Calu3 (cell line): ENCODE results near the gene DRC3. TPM values are rescaled to one million over a fixed set of nuclear protein-coding genes. Genes with fewer than 3 reads are reported as not detected.

Experiments used
- BruUV-seq: library from RNA; stranded (reverse); fragments of 400-500 nt; replicated peaks from 2 replicates; lab custom pipeline; 2021; lab: Mats Ljungman, UMichigan
- CTCF ChIA-PET: fragments of 300-600 bp; sonication (Branson Sonifier 250); formaldehyde crosslinking; loops from one replicate; lab custom pipeline; 2022; ENCODE audit warnings: antibody characterized with exemption; lab: Charles Lee
- DNase-seq: peaks from one replicate; pipeline ENCODE4 v3.0.0; 2022
- H3K27ac Mint-ChIP-seq: one replicate; pipeline ENCODE4 v1.8.0; 2022; ENCODE audit warnings: mixed read lengths; ENCODE audit not compliant: unreplicated experiment
- H3K27me3 Mint-ChIP-seq: one replicate; pipeline ENCODE4 v1.8.0; 2022; ENCODE audit warnings: mixed read lengths; ENCODE audit not compliant: unreplicated experiment
- H3K36me3 Mint-ChIP-seq: one replicate; pipeline ENCODE4 v1.8.0; 2022; ENCODE audit warnings: mild to moderate bottlenecking, moderate library complexity, mixed read lengths; ENCODE audit not compliant: insufficient read depth, unreplicated experiment
- H3K4me1 Mint-ChIP-seq: one replicate; pipeline ENCODE4 v1.8.0; 2022; ENCODE audit warnings: mild to moderate bottlenecking, low read depth, mixed read lengths; ENCODE audit not compliant: unreplicated experiment
- H3K4me3 Mint-ChIP-seq: one replicate; pipeline ENCODE4 v1.8.0; 2022; ENCODE audit warnings: mild to moderate bottlenecking, low read depth, moderate library complexity, mixed read lengths; ENCODE audit not compliant: unreplicated experiment
- H3K9me3 Mint-ChIP-seq: one replicate; pipeline ENCODE4 v1.8.0; 2022; ENCODE audit warnings: low read depth, mixed read lengths; ENCODE audit not compliant: unreplicated experiment
- CTCF ChIP-seq: fragments of 200-600 bp; IDR thresholded peaks from one replicate; pipeline ENCODE4 v1.8.0; 2022; ENCODE audit warnings: antibody characterized with exemption; ENCODE audit not compliant: unreplicated experiment
- intact Hi-C: fragments of 100-400 bp; cut with micrococcal nuclease; formaldehyde crosslinking; loops from one replicate; pipeline ENCODE4 v1.10.0; 2022; ENCODE audit not compliant: unreplicated experiment
- total RNA-seq: library from RNA; stranded (reverse); gene quantifications from 2 replicates; pipeline ENCODE4 v1.2.3, GENCODE V29; 2022

DRC3 gene
- total RNA-seq, 1 experiment from 2014 or later = 2.8 TPM

- Mint-ChIP-seq H3K4me1 (peaks cover 3% of the 10 kb centered on the region), H3K27ac (no peak overlapping the region), H3K36me3 (peaks cover 5% of the 10 kb centered on the region), H3K9me3 (no peaks in the 10 kb centered on the region), H3K4me3 (no peak overlapping the region), H3K27me3 (no peaks in the 10 kb centered on the region)
- intact Hi-C loops = no loop called here
- no TSS peak for BruUV-seq
- CTCF ChIA-PET = interaction anchor here (1.2 kb wide), 1 partner anchor 9 kb away, joined by 3 read pairs; no protein-coding TSS in a partner anchor
- TF ChIP-seq CTCF = no peak
- DNase-seq = no peak
Measured at GRCh38 chr17:17985153-17985552, 12.5 kb downstream of the DRC3 start.

- no TSS peak for BruUV-seq
- Mint-ChIP-seq H3K27ac (no peak overlapping the region), H3K4me1 (peaks cover 7% of the 10 kb centered on the region), H3K4me3 (no peak overlapping the region), H3K9me3 (no peaks in the 10 kb centered on the region), H3K27me3 (no peaks in the 10 kb centered on the region), H3K36me3 (peaks cover 5% of the 10 kb centered on the region)
- intact Hi-C loops = no loop called here
- TF ChIP-seq CTCF = no peak
- no peak for DNase-seq
- CTCF ChIA-PET = no interaction called here
Measured at GRCh38 chr17:17985555-17985954, 12.9 kb downstream of the DRC3 start.

GRCh38 chr17:17987187-17987896, 14.7 kb downstream of the DRC3 start:
- no TSS peak for BruUV-seq

GRCh38 chr17:17987901-17988300, 15.2 kb downstream of the DRC3 start:
- no peak for DNase-seq
- no peak for TF ChIP-seq CTCF
- CTCF ChIA-PET = no interaction called here
- BruUV-seq = no TSS peak
- Mint-ChIP-seq H3K4me3 (no peak overlapping the region), H3K27me3 (no peaks in the 10 kb centered on the region), H3K27ac (no peak overlapping the region), H3K36me3 (peaks cover 5% of the 10 kb centered on the region), H3K9me3 (no peaks in the 10 kb centered on the region), H3K4me1 (peaks cover 10% of the 10 kb centered on the region)
- intact Hi-C loops = no loop called here

More at GRCh38 chr17:17987187-17987896, 14.7 kb downstream of the DRC3 start:
- CTCF ChIA-PET = no interaction called here
- TF ChIP-seq CTCF = no peak
- no peaks in the 10 kb centered on the region for H3K9me3 Mint-ChIP-seq
- no peak overlapping the region for H3K4me3 Mint-ChIP-seq
- H3K27me3 Mint-ChIP-seq = no peaks in the 10 kb centered on the region
- peaks cover 5% of the 10 kb centered on the region for H3K36me3 Mint-ChIP-seq
- H3K27ac Mint-ChIP-seq = no peak overlapping the region
- intact Hi-C loops = no loop called here
- H3K4me1 Mint-ChIP-seq = peaks cover 10% of the 10 kb centered on the region
- no peak for DNase-seq
